Activated naive CD4-positive, alpha-beta T cell treated with anti-CD3 and anti-CD28 coated beads, Interleukin-2, amount 50 U/mL, for 16 hours (primary cell): ENCODE data around the gene SLC7A9.
"Not testable (repeated sequence)": the region's sequence is repeated elsewhere in the genome, so short reads cannot be mapped to it uniquely, and the experiment has no call there.

ENCODE experiments used
- DNase-seq: peaks from one replicate; pipeline ENCODE4 v3.0.0-alpha.2; 2020

The SLC7A9 gene

GRCh38 chr19:32824191-32824751 is 45.3 kb downstream of the SLC7A9 start:
- no peak for DNase-seq

- DNase-seq: no peak
Measured at GRCh38 chr19:32823747-32824102, 45.8 kb downstream of the SLC7A9 start.

GRCh38 chr19:32822916-32823746 is 46.4 kb downstream of the SLC7A9 start:
- no peak for DNase-seq

- DNase-seq: no peak
Measured at GRCh38 chr19:32819419-32820400, 49.9 kb downstream of the SLC7A9 start.

DNA sequence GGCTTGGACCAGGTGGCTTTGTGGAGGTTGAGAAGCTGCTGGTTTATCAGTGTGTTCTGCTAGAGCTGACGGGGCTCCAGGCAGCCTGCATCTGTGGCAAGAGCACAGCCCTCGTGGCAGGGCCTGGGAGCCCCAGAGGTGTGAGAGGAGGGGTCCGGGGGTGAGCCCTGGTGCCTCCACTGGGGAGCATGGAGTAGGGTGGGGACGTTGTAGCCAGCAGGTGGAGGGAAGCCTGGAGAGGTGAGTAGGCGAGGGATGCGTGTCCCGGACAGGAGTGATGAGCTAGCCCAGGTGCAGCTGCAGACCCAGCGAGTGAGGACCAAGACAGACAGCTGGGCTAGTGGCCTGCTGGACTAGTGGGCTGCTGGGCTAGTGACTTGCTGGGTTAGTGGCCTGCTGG is 51.0 kb downstream of the SLC7A9 start:
- no peak for DNase-seq

- no peak for DNase-seq
Measured at GRCh38 chr19:32817569-32818476, 51.7 kb downstream of the SLC7A9 start.

DNA sequence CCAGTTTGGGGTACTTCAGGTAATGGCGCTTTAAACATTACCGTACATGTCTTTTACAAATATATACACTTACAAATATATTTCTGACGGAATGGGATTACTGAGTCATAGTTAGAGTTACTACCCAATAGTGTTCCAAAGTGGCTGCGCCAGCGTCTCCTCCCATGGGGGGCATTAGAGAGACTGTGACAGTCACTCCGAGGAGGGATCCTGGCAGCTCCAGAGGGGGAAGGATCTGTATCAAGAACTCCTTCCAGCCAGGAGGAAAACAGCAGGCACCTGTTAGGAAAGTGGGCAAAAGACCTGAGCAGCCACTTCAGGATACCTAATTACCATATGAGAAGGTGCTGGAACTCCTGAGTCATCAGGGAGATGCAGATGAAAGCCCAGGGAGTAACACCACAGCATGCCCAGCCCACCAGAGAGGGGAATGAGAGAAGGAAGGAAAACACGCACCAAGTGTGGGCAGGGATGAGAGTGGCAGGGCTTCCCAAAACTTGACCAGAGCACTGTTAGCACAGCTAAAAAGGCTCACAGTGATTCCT is 52.9 kb downstream of the SLC7A9 start:
- no peak for DNase-seq

DNA sequence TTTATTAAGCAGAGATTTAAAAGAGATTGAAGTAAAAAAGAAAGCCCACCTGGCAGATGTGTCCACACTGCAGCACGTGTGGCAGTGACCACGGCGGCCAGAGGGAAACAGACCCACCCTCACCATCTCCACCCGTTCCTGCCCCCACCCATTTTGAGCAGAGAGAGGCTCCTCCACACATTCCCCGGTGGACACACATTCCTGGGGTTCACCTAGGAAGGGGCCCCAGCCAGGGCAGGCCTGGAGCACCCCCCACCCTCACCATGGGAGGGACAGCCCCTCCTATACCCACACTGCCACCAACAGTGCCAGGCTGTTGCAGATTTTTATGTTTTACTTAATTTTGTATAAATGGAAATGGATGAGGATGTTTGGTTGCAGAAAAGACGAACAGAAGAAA is 54.9 kb downstream of the SLC7A9 start:
- no peak for DNase-seq

GRCh38 chr19:32813862-32814425 is 55.6 kb downstream of the SLC7A9 start:
- DNase-seq: no peak

GRCh38 chr19:32812571-32812970 is 57.0 kb downstream of the SLC7A9 start:
- no peak for DNase-seq

- no peak for DNase-seq
Measured at GRCh38 chr19:32812036-32812435, 57.5 kb downstream of the SLC7A9 start.

GRCh38 chr19:32811151-32811550 is 58.4 kb downstream of the SLC7A9 start:
- DNase-seq: no peak

DNA sequence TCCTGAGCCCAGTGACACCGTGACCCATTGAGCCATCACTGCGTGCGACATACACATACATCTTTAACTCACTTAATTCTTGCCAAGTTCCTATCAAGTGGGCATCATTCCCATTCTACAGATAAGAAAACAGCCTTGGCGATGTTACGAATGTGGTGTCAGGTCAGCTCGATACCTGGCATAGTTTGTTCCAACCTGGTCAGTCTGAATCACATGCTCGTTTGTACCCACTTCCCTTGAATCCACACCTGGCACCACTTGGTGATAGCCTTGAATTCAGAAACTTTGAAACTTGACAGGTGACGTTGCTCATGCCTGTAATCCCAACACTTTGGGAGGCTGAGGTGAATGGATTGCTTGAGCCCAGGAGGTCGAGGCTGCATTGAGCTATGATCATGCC is 59.1 kb downstream of the SLC7A9 start:
- DNase-seq: no peak

DNA sequence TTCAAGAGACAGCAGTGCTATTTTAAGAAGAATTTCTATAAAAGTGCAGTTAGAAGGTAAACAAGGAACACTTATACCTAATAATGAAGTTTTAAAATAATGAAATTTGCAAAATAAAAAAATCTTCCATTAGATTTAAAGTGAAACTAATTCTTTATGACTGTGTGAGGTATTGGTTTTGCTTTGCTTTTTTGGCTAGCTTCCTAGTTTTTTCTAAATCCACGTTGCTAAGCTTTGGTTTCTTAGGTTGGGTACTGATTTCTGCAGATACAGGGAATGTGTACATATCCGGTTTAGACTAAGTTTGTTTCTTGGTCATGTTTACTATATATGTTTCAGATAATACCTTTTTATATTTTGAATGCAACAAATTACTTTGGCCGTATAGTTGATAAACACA is 59.8 kb downstream of the SLC7A9 start:
- DNase-seq: no peak

GRCh38 chr19:32809254-32809653 is 60.3 kb downstream of the SLC7A9 start:
- no peak for DNase-seq

GRCh38 chr19:32808236-32808635 is 61.3 kb downstream of the SLC7A9 start:
- DNase-seq: no peak

DNA sequence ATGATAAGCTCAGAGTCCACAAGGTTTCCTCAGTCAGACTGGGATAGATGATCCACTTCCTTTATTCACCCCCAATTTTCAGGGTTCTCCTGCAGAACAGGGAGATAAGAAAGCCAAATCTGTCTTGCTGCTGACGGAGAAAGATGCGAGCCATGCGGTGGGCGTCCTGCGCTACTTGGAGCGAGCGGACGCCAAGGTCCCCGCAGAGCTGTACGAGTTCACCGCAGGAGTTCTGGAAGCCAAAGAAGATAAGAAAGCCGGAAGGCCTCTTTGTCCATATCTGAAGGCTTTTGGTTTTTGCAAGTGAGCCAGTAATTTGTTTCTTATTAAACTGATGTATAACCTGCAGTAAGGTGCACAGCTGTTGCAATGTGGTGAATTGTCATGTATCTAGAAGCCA is 66.7 kb downstream of the SLC7A9 start:
- no peak for DNase-seq

- no peak for DNase-seq
Measured at GRCh38 chr19:32800754-32801153, 68.8 kb downstream of the SLC7A9 start.

- DNase-seq: no peak
Measured at GRCh38 chr19:32800191-32800590, 69.4 kb downstream of the SLC7A9 start.

DNA sequence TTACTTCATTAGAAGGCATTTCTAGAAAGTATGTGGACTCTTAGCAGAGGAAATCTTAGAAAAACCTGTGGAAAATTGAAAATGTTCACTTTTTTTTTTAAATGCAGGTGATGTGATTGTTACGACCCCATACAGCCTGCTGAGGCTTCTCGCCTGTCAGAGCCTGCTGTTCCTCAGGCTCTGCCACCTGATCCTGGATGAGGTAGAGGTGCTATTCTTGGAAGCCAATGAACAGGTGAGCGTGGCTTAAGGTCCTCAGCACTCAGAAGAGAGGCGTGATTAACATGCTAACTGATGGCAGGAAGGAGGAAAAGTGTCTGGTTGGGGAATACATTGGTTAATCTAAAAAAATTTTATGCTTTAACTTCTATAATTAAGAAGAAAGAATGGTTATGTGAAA is 71.4 kb downstream of the SLC7A9 start:
- no peak for DNase-seq

DNA sequence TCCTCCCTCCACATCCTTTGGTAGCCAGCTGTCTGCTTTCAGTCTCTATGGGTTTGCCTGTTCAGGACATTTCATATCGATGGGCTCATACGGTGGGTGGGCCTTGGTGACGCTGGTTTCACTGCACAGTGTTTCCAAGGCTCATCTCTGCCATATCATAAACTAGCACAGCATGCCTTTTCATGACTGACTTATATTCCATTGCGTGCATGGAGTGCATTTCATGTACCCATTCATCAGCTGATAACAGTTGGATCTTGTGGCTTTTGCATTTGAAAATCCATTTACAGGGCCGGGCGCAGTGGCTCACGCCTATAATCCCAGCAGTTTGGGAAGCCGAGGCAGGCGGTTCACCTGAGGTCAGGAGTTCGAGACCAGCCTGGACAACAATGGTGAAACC is 80.1 kb downstream of the SLC7A9 start:
- DNase-seq: no peak

DNA sequence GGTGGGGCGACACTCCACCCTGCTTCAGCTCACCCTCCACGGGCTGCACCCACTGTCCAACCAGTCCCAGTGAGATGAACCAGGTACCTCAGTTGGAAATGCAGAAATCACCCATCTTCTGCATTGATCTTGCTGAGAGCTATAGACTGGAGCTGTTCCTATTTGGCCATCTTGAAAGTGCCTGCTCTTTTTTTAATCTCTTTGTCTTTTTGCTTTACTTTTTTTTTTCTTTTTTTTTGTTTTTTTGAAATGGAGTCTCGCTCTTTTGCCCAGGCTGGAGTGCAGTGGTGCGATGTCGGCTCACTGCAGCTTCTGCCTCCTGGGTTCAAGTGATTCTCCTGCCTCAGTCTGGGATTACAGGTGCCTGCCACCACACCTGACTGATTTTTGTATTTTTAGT is 81.7 kb downstream of the SLC7A9 start:
- not testable (repeated sequence) for DNase-seq
